Right lobe of liver (tissue), 6 donors: ENCODE results near the gene PLXNA2. TPM values are rescaled to one million over a fixed set of nuclear protein-coding genes. Genes with fewer than 3 reads are reported as not detected.
A peak's percentile ranks its signal among the peaks of the same experiment; 100 is the strongest.

Source experiments
- ATAC-seq, 4 donors: fragments of 200-7000 bp; cut with Tn5 transposase; one replicate each; pipeline ENCODE4 v1.9.1; 2020; ENCODE audit warnings: mild to moderate bottlenecking in 4 of 4, moderate library complexity in 4 of 4
- DNase-seq, 3 donors: peaks; one replicate each; pipeline ENCODE4 v3.0.0-alpha.2; 2020
- H3K27ac ChIP-seq, 3 donors: fragments of 200-600 bp; one replicate each; pipeline ENCODE4 v1.8.0; 2022
- H3K27me3 ChIP-seq, 2 donors: fragments of 200-600 bp; one replicate each; pipeline ENCODE4 v1.8.0; 2022
- H3K36me3 ChIP-seq, 4 donors: fragments of 200-600 bp; sonication (generic) in 1 of 4; one replicate each; pipeline versions ENCODE4 v1.5.1 to v1.8.0; 2017 to 2022; ENCODE audit warnings: control low read depth in 1 of 4
- H3K4me1 ChIP-seq, 4 donors: fragments of 200-600 bp; sonication (generic) in 1 of 4; one replicate each; pipeline versions ENCODE4 v1.5.1 to v1.8.0; 2017 to 2022; ENCODE audit warnings: control low read depth in 1 of 4
- H3K4me3 ChIP-seq, 3 donors: fragments of 200-600 bp; one replicate each; pipeline ENCODE4 v1.8.0; 2022
- H3K9me3 ChIP-seq, 4 donors: fragments of 200-600 bp; sonication (generic) in 1 of 4; one replicate each; pipeline versions ENCODE4 v1.5.1 to v1.8.0; 2017 to 2022; ENCODE audit warnings: control low read depth in 1 of 4
- CTCF ChIP-seq, 4 donors: fragments of 200-600 bp in 3 of 4; fragments of 450-650 bp in 1 of 4; IDR thresholded peaks; one replicate each; pipeline versions ENCODE4 v1.5.1 to v1.8.0; 2016 to 2022; ENCODE audit warnings: antibody characterized with exemption in 4 of 4, mild to moderate bottlenecking in 2 of 4
- POLR2A ChIP-seq: fragments of 450-650 bp; IDR thresholded peaks from one replicate; pipeline ENCODE4 v1.6.1; 2017; ENCODE audit warnings: antibody characterized with exemption, mild to moderate bottlenecking
- WGBS: methylation state at CpG from one replicate; pipeline ENCODE4 v1.1.6; 2018; ENCODE audit warnings: low coverage, low lambda C conversion rate; ENCODE audit not compliant: insufficient coverage; ENCODE audit errors: missing lambda C conversion rate; 5-methylcytosine and 5-hydroxymethylcytosine counted together
- intact Hi-C, 2 donors: fragments of 100-400 bp; cut with DNase I; formaldehyde crosslinking; loops; one replicate each; pipeline versions ENCODE4 v1.11.2 to v1.14.1; 2022
- total RNA-seq, 6 experiments: library from RNA; depleted of rRNA in 2 of 6; stranded (reverse); fragments of >200 nt in 2 of 6; fragmentation: NEBNext Ultra II Directional in 3 of 6; extraction: Animal tissue kit (Norgen Biotek cat#: 25700) in 3 of 6; gene quantifications; one replicate each; pipeline versions ENCODE4 v1.1.0 to v1.2.4, GENCODE V29; 2016 to 2023
- donor health status: DM: no; HTN: yes; CAD: no.
- donor health status: DM: no; HTN: no; CAD: no.
- donor health status: DM: no; HTN: no; CAD: no.
- donor health status: DM: no; HTN: yes; CAD: no.
- donor health status: DM: no; HTN: yes; CAD: no.

Gene PLXNA2
- total RNA-seq, 6 experiments from 2014 or later, result 5.6 to 20.8 (median 9.3) TPM

GRCh38 chr1:208126108-208126507, 118.1 kb downstream of the PLXNA2 start:
- DNase-seq (no peak), ATAC-seq (no peak)
- H3K4me3 ChIP-seq, result no peak overlapping the region
- no peak for TF ChIP-seq CTCF (IDR thresholded peaks at IDR 0.05)
- no peak for TF ChIP-seq POLR2A
- H3K4me1 ChIP-seq, result no peaks in the 10 kb centered on the region
- WGBS, result 75% methylated on average over 2 of the region's 2 CpGs
- H3K36me3 ChIP-seq, result no peaks in the 10 kb centered on the region
- intact Hi-C loops, result loop anchor here in 1 of 2 donors (10.0 kb wide), 1 partner anchor 119 kb away; the partner anchor contains the start of gene PLXNA2
- no peaks in the 10 kb centered on the region for H3K27me3 ChIP-seq
- no peak overlapping the region for H3K27ac ChIP-seq
- no peaks in the 10 kb centered on the region for H3K9me3 ChIP-seq

- H3K4me1 ChIP-seq, result peaks cover 0 to 18% (median 9%) of the 10 kb centered on the region in 4 donors
- no peaks in the 10 kb centered on the region for H3K36me3 ChIP-seq
- intact Hi-C loops, result loop anchor here in 1 of 2 donors (10.0 kb wide), 1 partner anchor 122 kb away; the partner anchor contains the start of gene PLXNA2
- no peaks in the 10 kb centered on the region for H3K27me3 ChIP-seq
- no peaks in the 10 kb centered on the region for H3K9me3 ChIP-seq
- no peak for TF ChIP-seq CTCF (IDR thresholded peaks at IDR 0.05)
- no peak for TF ChIP-seq POLR2A
- H3K4me3 ChIP-seq, result no peak overlapping the region
- no peak for ATAC-seq
- H3K27ac ChIP-seq, result no peak overlapping the region
- 90% methylated on average over 4 of the region's 4 CpGs for WGBS
- no peak for DNase-seq
Measured at GRCh38 chr1:208122612-208123358, 121.4 kb downstream of the PLXNA2 start.

GRCh38 chr1:208121813-208122364, 122.3 kb downstream of the PLXNA2 start:
- no peaks in the 10 kb centered on the region for H3K9me3 ChIP-seq
- no peaks in the 10 kb centered on the region for H3K27me3 ChIP-seq
- H3K27ac ChIP-seq, result no peak overlapping the region
- H3K4me3 ChIP-seq, result no peak overlapping the region
- H3K36me3 ChIP-seq, result no peaks in the 10 kb centered on the region
- TF ChIP-seq CTCF (IDR thresholded peaks at IDR 0.05) (no peak), POLR2A (no peak)
- peaks cover 0 to 18% (median 9%) of the 10 kb centered on the region in 4 donors for H3K4me1 ChIP-seq
- WGBS, result 94% methylated on average over 2 of the region's 3 CpGs
- intact Hi-C loops, result loop anchor here in 1 of 2 donors (10.0 kb wide), 1 partner anchor 123 kb away; the partner anchor contains the start of gene PLXNA2
- DNase-seq (no peak), ATAC-seq (no peak)

GRCh38 chr1:208120431-208120790, 123.8 kb downstream of the PLXNA2 start:
- DNase-seq (no peak), ATAC-seq (no peak)
- H3K36me3 ChIP-seq, result no peaks in the 10 kb centered on the region
- H3K27ac ChIP-seq, result peak overlapping the region; percentile 37 to 71 (median 68)
- no peaks in the 10 kb centered on the region for H3K9me3 ChIP-seq
- WGBS, result no CpG with 5 or more reads among the region's 2 CpGs
- intact Hi-C loops, result loop anchor here in 1 of 2 donors (10.0 kb wide), 1 partner anchor 124 kb away; the partner anchor contains the start of gene PLXNA2
- H3K4me1 ChIP-seq, result peaks cover 0 to 18% (median 9%) of the 10 kb centered on the region in 4 donors
- H3K4me3 ChIP-seq, result no peak overlapping the region
- TF ChIP-seq CTCF (IDR thresholded peaks at IDR 0.05) (no peak), POLR2A (no peak)
- no peaks in the 10 kb centered on the region for H3K27me3 ChIP-seq
